GM23248 (cell line): Measurements from ENCODE around the gene NR5A2. TPM values are rescaled to one million over a fixed set of nuclear protein-coding genes. Genes with fewer than 3 reads are reported as not detected.

Experiments
- DNase-seq: peaks from one replicate; pipeline ENCODE4 v3.0.0-alpha.2; 2015
- H2AFZ ChIP-seq: fragments of 200-600 bp; sonication (generic); 2 replicates; pipeline ENCODE4 v1.6.1; 2016; ENCODE audit warnings: antibody characterized with exemption
- H3F3A ChIP-seq: fragments of 200-600 bp; sonication (generic); 2 replicates; pipeline ENCODE4 v1.6.1; 2016; ENCODE audit warnings: mild to moderate bottlenecking, antibody characterized with exemption, mixed run types; ENCODE audit not compliant: insufficient read depth
- H3K27ac ChIP-seq: fragments of 200-600 bp; sonication (generic); 2 replicates; pipeline ENCODE4 v1.5.1; 2016; ENCODE audit warnings: mild to moderate bottlenecking
- H3K27me3 ChIP-seq: fragments of 200-600 bp; sonication (generic); replicated peaks from 2 replicates; pipeline ENCODE4 v1.6.1; 2016; ENCODE audit warnings: mild to moderate bottlenecking; ENCODE audit not compliant: insufficient read depth
- H3K36me3 ChIP-seq: fragments of 200-600 bp; sonication (generic); 2 replicates; pipeline ENCODE4 v1.6.1; 2016; ENCODE audit warnings: low read depth, mild to moderate bottlenecking
- H3K4me1 ChIP-seq: fragments of 200-600 bp; sonication (generic); 2 replicates; pipeline ENCODE4 v1.6.1; 2016; ENCODE audit warnings: mild to moderate bottlenecking; ENCODE audit not compliant: insufficient read depth
- H3K4me2 ChIP-seq: fragments of 200-600 bp; sonication (generic); one replicate; pipeline ENCODE4 v1.6.1; 2016; ENCODE audit warnings: mild to moderate bottlenecking; ENCODE audit not compliant: unreplicated experiment
- H3K4me3 ChIP-seq: fragments of 200-600 bp; sonication (generic); 2 replicates; pipeline ENCODE4 v1.5.1; 2016; ENCODE audit warnings: mild to moderate bottlenecking
- H3K79me2 ChIP-seq: fragments of 200-600 bp; sonication (generic); 2 replicates; pipeline ENCODE4 v1.6.1; 2016; ENCODE audit warnings: mild to moderate bottlenecking; ENCODE audit not compliant: insufficient read depth
- H3K9ac ChIP-seq: fragments of 200-600 bp; sonication (generic); 2 replicates; pipeline ENCODE4 v1.6.1; 2016; ENCODE audit warnings: mild to moderate bottlenecking
- H3K9me2 ChIP-seq: fragments of 200-600 bp; sonication (generic); 2 replicates; pipeline ENCODE4 v1.6.1; 2016; ENCODE audit warnings: mixed run types, mild to moderate bottlenecking, moderate library complexity; ENCODE audit not compliant: insufficient read depth
- H3K9me3 ChIP-seq: fragments of 200-600 bp; sonication (generic); one replicate; pipeline ENCODE4 v1.6.1; 2017; ENCODE audit warnings: low read depth
- H4K20me1 ChIP-seq: fragments of 200-600 bp; sonication (generic); 2 replicates; pipeline ENCODE4 v1.6.0; 2016; ENCODE audit not compliant: insufficient read depth
- EZH2 ChIP-seq: fragments of 200-600 bp; sonication (generic); IDR thresholded peaks from 2 replicates; pipeline ENCODE4 v1.6.1; 2018; ENCODE audit warnings: antibody characterized with exemption, mild to moderate bottlenecking; ENCODE audit not compliant: insufficient read depth, poor library complexity, severe bottlenecking
- EZH2phosphoT487 ChIP-seq: fragments of 200-600 bp; sonication (generic); IDR thresholded peaks from 2 replicates; pipeline ENCODE4 v1.6.1; 2018; ENCODE audit warnings: antibody characterized with exemption, moderate library complexity, mild to moderate bottlenecking, low read depth; ENCODE audit not compliant: insufficient read depth
- WGBS, 2 experiments: methylation state at CpG; one replicate each; pipeline ENCODE4 v1.1.6; 2015 to 2017; ENCODE audit warnings: low lambda C conversion rate in 2 of 2, low coverage in 1 of 2; ENCODE audit errors: missing lambda C conversion rate in 2 of 2; 5-methylcytosine and 5-hydroxymethylcytosine counted together
- in situ Hi-C: fragments of 300-500 bp; cut with MboI; formaldehyde crosslinking; loops from 2 replicates; pipeline ENCODE4 v1.15.0; 2020
- polyA plus RNA-seq: library from polyadenylated mRNA; unstranded; fragments of >200 nt; fragmentation: Nextera tagmentation; extraction: Ambion mirVana; gene quantifications from 2 replicates; pipeline ENCODE4 v1.2.1, GENCODE V29; 2016
- total RNA-seq: library from RNA; depleted of rRNA; stranded (reverse); fragments of >200 nt; shearing (Covaris generic); gene quantifications from 2 replicates; pipeline ENCODE4 v1.2.3, GENCODE V29; 2014

Gene NR5A2
- total and polyA plus RNA-seq, 2 experiments from 2014 or later = 0.06 to 0.65 TPM

DNA sequence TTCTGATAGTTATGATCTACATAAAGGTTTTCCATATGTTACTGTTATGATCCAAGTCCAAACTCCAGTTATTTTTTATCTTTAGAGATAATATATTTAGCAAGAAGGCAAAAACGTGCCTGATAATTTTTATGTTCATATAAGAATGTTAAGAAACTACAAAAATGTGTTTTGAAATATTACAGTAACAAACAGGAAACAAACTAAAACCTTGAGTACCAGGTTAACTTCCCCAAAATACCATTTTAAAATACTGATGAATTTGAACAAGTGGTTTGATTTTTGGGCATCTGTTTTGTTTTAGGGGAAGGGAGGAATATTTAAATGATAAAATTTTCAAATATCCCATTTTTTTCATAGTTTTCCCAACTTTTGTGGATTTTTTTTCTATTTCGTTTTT, 124.8 kb downstream of the NR5A2 start:
- in situ Hi-C loops = no loop called here
- no peak overlapping the region for H2AFZ ChIP-seq
- WGBS, 2 experiments = 42 to 49% methylated on average over 2 of the region's 2 CpGs

DNA sequence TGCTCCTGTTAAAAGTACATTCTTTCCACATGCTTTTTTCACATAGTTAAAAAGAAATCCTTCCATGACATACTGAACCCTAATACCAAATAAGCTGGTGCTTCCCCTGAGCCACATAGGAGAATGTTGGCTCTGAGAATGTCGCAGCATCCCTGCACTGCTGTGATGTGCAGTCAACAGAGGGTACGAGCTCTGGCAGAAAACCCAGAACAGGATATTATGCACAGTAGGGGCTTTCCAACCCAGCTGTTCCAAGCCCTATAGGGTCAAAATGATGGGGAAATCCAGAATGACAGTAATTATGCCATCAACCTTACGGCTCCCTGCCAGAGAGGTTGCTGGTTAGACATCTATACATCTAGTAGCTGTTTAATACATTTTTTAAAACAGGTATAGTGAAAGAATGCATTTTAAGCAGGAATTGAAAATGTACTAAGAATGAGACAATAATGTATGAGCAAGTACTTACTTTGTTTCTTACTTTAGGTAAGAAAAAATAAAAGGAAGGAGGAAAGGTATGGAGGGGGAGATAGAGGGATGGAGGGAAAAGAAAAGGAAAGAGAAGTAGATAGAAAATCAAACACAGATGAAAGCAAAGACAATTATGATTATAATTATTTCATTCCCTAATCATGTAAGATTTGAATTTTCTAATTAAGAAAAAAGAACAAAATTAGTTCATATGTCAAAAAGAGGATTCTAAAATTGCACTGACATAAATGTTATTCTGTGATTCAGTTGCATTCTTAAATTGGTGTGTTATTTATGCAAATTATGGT, 126.0 kb downstream of the NR5A2 start:
- H3K4me3 ChIP-seq = no peak overlapping the region
- H3K27ac ChIP-seq = no peak overlapping the region
- no peaks in the 10 kb centered on the region for H3K9me3 ChIP-seq
- H3K36me3 ChIP-seq = no peaks in the 10 kb centered on the region
- no peaks in the 10 kb centered on the region for H3K79me2 ChIP-seq
- no peak overlapping the region for H2AFZ ChIP-seq
- DNase-seq = no peak
- no peaks in the 10 kb centered on the region for H3K27me3 ChIP-seq
- H3F3A ChIP-seq = peaks cover 11% of the 10 kb centered on the region
- WGBS, 2 experiments = 85 to 90% methylated on average over 3 of the region's 3 CpGs
- H3K4me1 ChIP-seq = peaks cover 15% of the 10 kb centered on the region
- no peak overlapping the region for H3K4me2 ChIP-seq
- in situ Hi-C loops = no loop called here
- no peak for TF ChIP-seq EZH2phosphoT487
- H3K9ac ChIP-seq = no peak overlapping the region
- no peaks in the 10 kb centered on the region for H4K20me1 ChIP-seq
- H3K9me2 ChIP-seq = no peaks in the 10 kb centered on the region

More for the DNA sequence above, 124.8 kb downstream of the NR5A2 start:
- no peaks in the 10 kb centered on the region for H4K20me1 ChIP-seq
- TF ChIP-seq EZH2 (no peak), EZH2phosphoT487 (no peak)
- no peaks in the 10 kb centered on the region for H3K9me2 ChIP-seq
- peaks cover 11% of the 10 kb centered on the region for H3F3A ChIP-seq
- H3K36me3 ChIP-seq = no peaks in the 10 kb centered on the region
- peaks cover 15% of the 10 kb centered on the region for H3K4me1 ChIP-seq
- H3K4me2 ChIP-seq = no peak overlapping the region
- DNase-seq = no peak
- H3K9me3 ChIP-seq = no peaks in the 10 kb centered on the region
- no peak overlapping the region for H3K4me3 ChIP-seq
- no peaks in the 10 kb centered on the region for H3K79me2 ChIP-seq
- H3K9ac ChIP-seq = no peak overlapping the region
- no peaks in the 10 kb centered on the region for H3K27me3 ChIP-seq
- H3K27ac ChIP-seq = no peak overlapping the region

DNA sequence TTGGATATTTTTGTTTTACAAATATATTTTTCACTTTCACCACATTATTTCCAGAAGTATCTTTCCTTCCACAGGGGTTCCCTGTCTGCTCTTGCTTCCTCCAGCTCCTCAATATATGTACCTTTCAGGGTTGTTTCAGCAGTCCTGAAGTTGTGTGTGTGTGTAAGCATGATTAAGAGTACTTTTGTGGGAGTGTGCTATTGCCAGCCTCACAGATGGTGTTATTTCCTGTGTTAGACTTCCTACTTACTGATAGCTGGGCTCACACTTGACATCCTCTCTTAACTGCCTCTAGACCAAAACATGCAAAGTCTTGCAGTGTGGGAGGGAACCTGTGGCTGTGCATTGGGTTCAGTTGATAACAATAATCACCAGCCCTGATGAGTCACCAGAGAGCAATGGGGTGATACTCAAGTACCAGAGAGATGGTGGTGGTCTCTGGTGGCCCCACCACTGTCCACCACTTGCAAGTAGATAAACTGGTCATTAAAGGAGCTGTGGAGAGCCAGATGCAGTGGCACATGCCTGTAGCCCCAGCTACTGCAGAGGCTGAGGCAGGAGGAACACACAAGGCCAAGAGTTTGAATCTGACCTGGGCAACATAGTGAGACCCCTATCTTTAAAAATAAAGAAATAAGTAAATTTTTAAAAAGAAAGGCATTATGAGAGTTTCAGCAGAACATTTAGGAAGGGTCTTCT, 126.7 kb downstream of the NR5A2 start:
- H3K27me3 ChIP-seq = no peaks in the 10 kb centered on the region
- DNase-seq = no peak
- in situ Hi-C loops = no loop called here

DNA sequence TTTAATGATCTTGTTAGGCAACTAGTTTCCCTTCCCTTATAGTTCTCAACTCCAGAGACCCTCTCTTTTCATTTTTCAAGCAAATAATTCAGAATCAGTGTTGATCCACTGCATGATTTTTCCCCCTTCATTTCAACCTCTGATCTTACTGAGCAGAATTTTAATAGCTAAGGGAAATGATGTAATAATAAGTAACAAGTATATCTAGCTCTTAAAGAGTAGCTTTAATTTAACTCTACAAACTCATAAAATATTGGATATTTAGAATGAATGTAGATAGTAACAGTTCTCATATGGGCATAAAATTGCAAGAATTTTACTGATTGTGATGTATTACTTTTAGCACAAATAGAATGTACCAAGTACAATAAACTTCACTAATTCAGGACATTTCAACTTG, 130.2 kb downstream of the NR5A2 start:
- H3K9me3 ChIP-seq = no peaks in the 10 kb centered on the region
- peak overlapping the region; percentile 54; the same call in 1 of the 2 replicates for H2AFZ ChIP-seq
- H3K9ac ChIP-seq = no peak overlapping the region
- in situ Hi-C loops = no loop called here
- H3K27me3 ChIP-seq = no peaks in the 10 kb centered on the region
- TF ChIP-seq EZH2 (no peak), EZH2phosphoT487 (no peak)
- H3K4me3 ChIP-seq = no peak overlapping the region
- no peaks in the 10 kb centered on the region for H4K20me1 ChIP-seq
- no peaks in the 10 kb centered on the region for H3F3A ChIP-seq
- H3K4me1 ChIP-seq = no peaks in the 10 kb centered on the region; the same call in 1 of the 2 replicates
- no peak for DNase-seq
- H3K9me2 ChIP-seq = no peaks in the 10 kb centered on the region
- H3K4me2 ChIP-seq = no peak overlapping the region
- no peaks in the 10 kb centered on the region for H3K79me2 ChIP-seq
- no peaks in the 10 kb centered on the region for H3K36me3 ChIP-seq
- no peak overlapping the region for H3K27ac ChIP-seq

More for the DNA sequence above, 126.7 kb downstream of the NR5A2 start:
- H3K4me1 ChIP-seq = peaks cover 15% of the 10 kb centered on the region
- H3K4me3 ChIP-seq = no peak overlapping the region
- no peaks in the 10 kb centered on the region for H3K9me2 ChIP-seq
- H4K20me1 ChIP-seq = no peaks in the 10 kb centered on the region
- H3K9ac ChIP-seq = no peak overlapping the region
- H3K9me3 ChIP-seq = no peaks in the 10 kb centered on the region
- no peak for TF ChIP-seq EZH2phosphoT487
- H3K27ac ChIP-seq = no peak overlapping the region
- no peak overlapping the region for H3K4me2 ChIP-seq
- H3F3A ChIP-seq = peaks cover 11% of the 10 kb centered on the region
- H2AFZ ChIP-seq = no peak overlapping the region
- no peaks in the 10 kb centered on the region for H3K36me3 ChIP-seq
- no peaks in the 10 kb centered on the region for H3K79me2 ChIP-seq
